Activated naive CD8-positive, alpha-beta T cell treated with anti-CD3 and anti-CD28 coated beads for 36 hours (primary cell): ENCODE data around the gene MLN. TPM values are rescaled to one million over a fixed set of nuclear protein-coding genes. Genes with fewer than 3 reads are reported as not detected.

ENCODE experiments used
- DNase-seq: peaks from one replicate; pipeline ENCODE4 v3.0.0; 2021
- H3K27ac Mint-ChIP-seq: one replicate; pipeline ENCODE4 v1.8.0; 2022; ENCODE audit warnings: mild to moderate bottlenecking, moderate library complexity, mixed read lengths
- H3K27me3 Mint-ChIP-seq: one replicate; pipeline ENCODE4 v1.8.0; 2022; ENCODE audit warnings: mild to moderate bottlenecking, mixed read lengths
- H3K36me3 Mint-ChIP-seq: one replicate; pipeline ENCODE4 v1.8.0; 2021; ENCODE audit warnings: mild to moderate bottlenecking, mixed read lengths
- H3K4me1 Mint-ChIP-seq: one replicate; pipeline ENCODE4 v1.8.0; 2021; ENCODE audit warnings: mixed read lengths
- H3K4me3 Mint-ChIP-seq: one replicate; pipeline ENCODE4 v1.8.0; 2022; ENCODE audit warnings: mild to moderate bottlenecking, moderate library complexity, mixed read lengths
- H3K9me3 Mint-ChIP-seq: one replicate; pipeline ENCODE4 v1.8.0; 2022; ENCODE audit warnings: mixed read lengths
- total RNA-seq, 2 experiments: library from RNA; stranded (reverse); gene quantifications; one replicate each; pipeline ENCODE4 v1.2.3, GENCODE V29; 2021

Gene MLN
- total RNA-seq, 2 experiments from 2014 or later = not detected

GRCh38 chr6:33766921-33767907 lies 36.6 kb downstream of the MLN start:
- H3K27me3 Mint-ChIP-seq = peaks cover 17% of the 10 kb centered on the region
- no peak overlapping the region for H3K27ac Mint-ChIP-seq
- no peak for DNase-seq
- no peaks in the 10 kb centered on the region for H3K9me3 Mint-ChIP-seq
- peaks cover 1% of the 10 kb centered on the region for H3K36me3 Mint-ChIP-seq
- H3K4me3 Mint-ChIP-seq = no peak overlapping the region
- peaks cover 6% of the 10 kb centered on the region for H3K4me1 Mint-ChIP-seq

- Mint-ChIP-seq H3K9me3 (no peaks in the 10 kb centered on the region), H3K27me3 (peaks cover 17% of the 10 kb centered on the region), H3K4me1 (peaks cover 9% of the 10 kb centered on the region)
Observed at GRCh38 chr6:33765368-33765767, 38.4 kb downstream of the MLN start.

GRCh38 chr6:33764036-33764435 lies 39.8 kb downstream of the MLN start:
- H3K4me1 Mint-ChIP-seq = peaks cover 9% of the 10 kb centered on the region
- H3K4me3 Mint-ChIP-seq = no peak overlapping the region
- peaks cover 17% of the 10 kb centered on the region for H3K27me3 Mint-ChIP-seq
- H3K36me3 Mint-ChIP-seq = no peaks in the 10 kb centered on the region
- no peaks in the 10 kb centered on the region for H3K9me3 Mint-ChIP-seq
- no peak for DNase-seq
- no peak overlapping the region for H3K27ac Mint-ChIP-seq

More at GRCh38 chr6:33765368-33765767, 38.4 kb downstream of the MLN start:
- Mint-ChIP-seq H3K4me3 (no peak overlapping the region), H3K27ac (no peak overlapping the region), H3K36me3 (no peaks in the 10 kb centered on the region)
- DNase-seq = no peak

- Mint-ChIP-seq H3K4me1 (peaks cover 5% of the 10 kb centered on the region), H3K27me3 (peaks cover 14% of the 10 kb centered on the region), H3K27ac (no peak overlapping the region), H3K36me3 (no peaks in the 10 kb centered on the region), H3K4me3 (no peak overlapping the region), H3K9me3 (no peaks in the 10 kb centered on the region)
- no peak for DNase-seq
Observed at GRCh38 chr6:33763483-33763882, 40.3 kb downstream of the MLN start.

GRCh38 chr6:33762713-33763112 lies 41.1 kb downstream of the MLN start:
- H3K27ac Mint-ChIP-seq = no peak overlapping the region
- H3K27me3 Mint-ChIP-seq = peaks cover 12% of the 10 kb centered on the region
- DNase-seq = no peak
- peaks cover 5% of the 10 kb centered on the region for H3K4me1 Mint-ChIP-seq
- H3K36me3 Mint-ChIP-seq = no peaks in the 10 kb centered on the region
- H3K9me3 Mint-ChIP-seq = no peaks in the 10 kb centered on the region
- no peak overlapping the region for H3K4me3 Mint-ChIP-seq

- H3K4me1 Mint-ChIP-seq = peaks cover 5% of the 10 kb centered on the region
- DNase-seq = peak; percentile 45
Observed at GRCh38 chr6:33761922-33762629, 41.7 kb downstream of the MLN start.

GRCh38 chr6:33761581-33761921 lies 42.3 kb downstream of the MLN start:
- Mint-ChIP-seq H3K27ac (no peak overlapping the region), H3K36me3 (no peaks in the 10 kb centered on the region), H3K27me3 (peaks cover 7% of the 10 kb centered on the region), H3K4me1 (peaks cover 5% of the 10 kb centered on the region), H3K9me3 (no peaks in the 10 kb centered on the region), H3K4me3 (no peak overlapping the region)
- no peak for DNase-seq

More at GRCh38 chr6:33761922-33762629, 41.7 kb downstream of the MLN start:
- Mint-ChIP-seq H3K27me3 (peaks cover 7% of the 10 kb centered on the region), H3K9me3 (no peaks in the 10 kb centered on the region), H3K27ac (no peak overlapping the region), H3K4me3 (no peak overlapping the region), H3K36me3 (no peaks in the 10 kb centered on the region)

- Mint-ChIP-seq H3K27me3 (peaks cover 5% of the 10 kb centered on the region), H3K9me3 (no peaks in the 10 kb centered on the region), H3K4me3 (no peak overlapping the region), H3K4me1 (peaks cover 5% of the 10 kb centered on the region), H3K27ac (no peak overlapping the region), H3K36me3 (no peaks in the 10 kb centered on the region)
- no peak for DNase-seq
Observed at GRCh38 chr6:33759887-33760629, 43.7 kb downstream of the MLN start.

- peaks cover 5% of the 10 kb centered on the region for H3K4me1 Mint-ChIP-seq
- H3K27ac Mint-ChIP-seq = no peak overlapping the region
- H3K4me3 Mint-ChIP-seq = no peak overlapping the region
- H3K36me3 Mint-ChIP-seq = no peaks in the 10 kb centered on the region
- no peaks in the 10 kb centered on the region for H3K9me3 Mint-ChIP-seq
- DNase-seq = no peak
- H3K27me3 Mint-ChIP-seq = peaks cover 5% of the 10 kb centered on the region
Observed at GRCh38 chr6:33758815-33759216, 45.0 kb downstream of the MLN start.

- Mint-ChIP-seq H3K27me3 (no peaks in the 10 kb centered on the region), H3K4me1 (peaks cover 5% of the 10 kb centered on the region), H3K4me3 (no peak overlapping the region), H3K9me3 (no peaks in the 10 kb centered on the region), H3K27ac (no peak overlapping the region), H3K36me3 (no peaks in the 10 kb centered on the region)
- DNase-seq = no peak
Observed at GRCh38 chr6:33757906-33758305, 45.9 kb downstream of the MLN start.

- no peak overlapping the region for H3K4me3 Mint-ChIP-seq
- H3K36me3 Mint-ChIP-seq = no peaks in the 10 kb centered on the region
- no peaks in the 10 kb centered on the region for H3K9me3 Mint-ChIP-seq
- DNase-seq = no peak
- H3K27ac Mint-ChIP-seq = no peak overlapping the region
- peaks cover 5% of the 10 kb centered on the region for H3K4me1 Mint-ChIP-seq
- H3K27me3 Mint-ChIP-seq = no peaks in the 10 kb centered on the region
Observed at GRCh38 chr6:33757113-33757512, 46.7 kb downstream of the MLN start.

- Mint-ChIP-seq H3K4me1 (peaks cover 5% of the 10 kb centered on the region), H3K27ac (no peak overlapping the region), H3K27me3 (no peaks in the 10 kb centered on the region), H3K4me3 (no peak overlapping the region), H3K9me3 (no peaks in the 10 kb centered on the region), H3K36me3 (no peaks in the 10 kb centered on the region)
- DNase-seq = no peak
Observed at GRCh38 chr6:33756211-33756954, 47.4 kb downstream of the MLN start.

GRCh38 chr6:33755070-33755869 lies 48.5 kb downstream of the MLN start:
- Mint-ChIP-seq H3K27me3 (no peaks in the 10 kb centered on the region), H3K4me1 (no peaks in the 10 kb centered on the region), H3K9me3 (no peaks in the 10 kb centered on the region), H3K4me3 (no peak overlapping the region), H3K27ac (no peak overlapping the region), H3K36me3 (no peaks in the 10 kb centered on the region)
- no peak for DNase-seq

- Mint-ChIP-seq H3K9me3 (no peaks in the 10 kb centered on the region), H3K4me1 (no peaks in the 10 kb centered on the region), H3K36me3 (no peaks in the 10 kb centered on the region), H3K27me3 (no peaks in the 10 kb centered on the region), H3K4me3 (no peak overlapping the region), H3K27ac (no peak overlapping the region)
- no peak for DNase-seq
Observed at GRCh38 chr6:33754222-33754621, 49.6 kb downstream of the MLN start.
